GM12878 (cell line): ENCODE measurements around the gene SYCE3. TPM values are rescaled to one million over a fixed set of nuclear protein-coding genes. Genes with fewer than 3 reads are reported as not detected.

Experiments used
- ATAC-seq: fragments of 200-7000 bp; cut with Tn5 transposase; 3 replicates; pipeline ENCODE4 v1.9.1; 2020; ENCODE audit warnings: mild to moderate bottlenecking, moderate library complexity
- BruUV-seq: library from RNA; stranded (reverse); fragments of 400-500 nt; replicated peaks from 2 replicates; lab custom pipeline; 2021; lab: Mats Ljungman, UMichigan
- CTCF ChIA-PET: fragments of 300-600 bp; sonication (Branson Sonifier 250); formaldehyde crosslinking; extraction: SDS; loops from one replicate; lab custom pipeline; 2021; ENCODE audit warnings: inconsistent platforms; lab: Yijun Ruan, JAX
- POLR2A ChIA-PET: fragments of 350-600 bp; formaldehyde crosslinking; extraction: SDS; loops from one replicate; lab custom pipeline; 2021; ENCODE audit warnings: inconsistent platforms; lab: Charles Lee
- RAD21 ChIA-PET: fragments of 300-600 bp; sonication (Branson Sonifier 250); formaldehyde crosslinking; loops from one replicate; lab custom pipeline; 2023; ENCODE audit warnings: antibody characterized with exemption; ENCODE audit not compliant: unreplicated experiment; lab: Charles Lee
- SMC1A ChIA-PET: fragments of 300-600 bp; sonication (Branson Sonifier 250); formaldehyde crosslinking; loops from one replicate; lab custom pipeline; 2023; ENCODE audit not compliant: unreplicated experiment, uncharacterized antibody; lab: Charles Lee
- DNase-seq: peaks from one replicate; pipeline ENCODE4 v3.0.0-alpha.2; 2011; ENCODE audit warnings: low read depth, low spot score
- FAIRE-seq: peaks from 3 replicates; lab custom pipeline; 2011; peaks lifted over from hg19 to GRCh38; lab: Jason Lieb, UNC
- H2AFZ ChIP-seq: 2 replicates; pipeline ENCODE4 v1.6.0; 2011; ENCODE audit warnings: low read depth, low read length, control low read depth; ENCODE audit not compliant: control insufficient read depth
- H3K27ac ChIP-seq: 2 replicates; pipeline ENCODE4 v1.5.1; 2011; ENCODE audit warnings: control low read depth; ENCODE audit not compliant: control insufficient read depth, insufficient read depth
- H3K27me3 ChIP-seq, 2 experiments: replicated peaks in 1 of 2; 2 replicates each; pipeline versions ENCODE4 v1.6.0 to v1.6.1; 2011; ENCODE audit warnings: low read length in 1 of 2; ENCODE audit not compliant: control insufficient read depth in 2 of 2, insufficient read depth in 2 of 2
- H3K36me3 ChIP-seq, 2 experiments: 2 replicates each; pipeline ENCODE4 v1.5.1; 2011; ENCODE audit warnings: low read length in 1 of 2; ENCODE audit not compliant: control insufficient read depth in 2 of 2, insufficient read depth in 2 of 2
- H3K4me1 ChIP-seq: 2 replicates; pipeline ENCODE4 v1.6.1; 2011; ENCODE audit warnings: mild to moderate bottlenecking, low read length, moderate library complexity, mixed read lengths; ENCODE audit not compliant: control insufficient read depth, insufficient read depth
- H3K4me2 ChIP-seq: 2 replicates; pipeline ENCODE4 v1.6.0; 2011; ENCODE audit warnings: control low read depth; ENCODE audit not compliant: control insufficient read depth, insufficient read depth
- H3K4me3 ChIP-seq: fragments of 200-600 bp; sonication (generic); 2 replicates; pipeline ENCODE4 v1.5.1; 2016
- H3K79me2 ChIP-seq: 2 replicates; pipeline ENCODE4 v1.6.0; 2011; ENCODE audit warnings: low read length; ENCODE audit not compliant: control insufficient read depth, insufficient read depth
- H3K9ac ChIP-seq: 2 replicates; pipeline ENCODE4 v1.8.0; 2011; ENCODE audit warnings: low read length, control low read depth, mixed read lengths; ENCODE audit not compliant: control insufficient read depth, insufficient read depth
- H3K9me3 ChIP-seq: replicated peaks from 3 replicates; pipeline ENCODE4 v1.5.1; 2011; ENCODE audit warnings: mild to moderate bottlenecking, low read length; ENCODE audit not compliant: control insufficient read depth, insufficient read depth
- H4K20me1 ChIP-seq: 2 replicates; pipeline ENCODE4 v1.6.0; 2011; ENCODE audit not compliant: control insufficient read depth, insufficient read depth
- BRCA1 ChIP-seq: IDR thresholded peaks from 2 replicates; pipeline ENCODE4 v1.6.1; 2011; ENCODE audit warnings: low read depth, low read length, improper control_type of control experiment
- NR2C1 ChIP-seq: fragments of 450-650 bp; IDR thresholded peaks from 2 replicates; pipeline ENCODE4 v1.6.1; 2017; ENCODE audit warnings: antibody characterized with exemption, mild to moderate bottlenecking, moderate library complexity
- NR2F1 ChIP-seq: fragments of 450-650 bp; conservative IDR thresholded peaks from 2 replicates; pipeline ENCODE4 v1.6.1; 2017; ENCODE audit warnings: mild to moderate bottlenecking
- PRDM15 ChIP-seq: fragments of 450-650 bp; formaldehyde crosslinking; IDR thresholded peaks from 2 replicates; pipeline ENCODE4 v1.4.0; 2020; ENCODE audit warnings: mild to moderate bottlenecking, moderate library complexity
- RELB ChIP-seq: fragments of 450-650 bp; IDR thresholded peaks from 2 replicates; pipeline ENCODE4 v1.6.1; 2017; ENCODE audit warnings: low read depth, mild to moderate bottlenecking, moderate library complexity
- ZBTB4 ChIP-seq: fragments of 450-650 bp; formaldehyde crosslinking; IDR thresholded peaks from 2 replicates; pipeline ENCODE4 v1.4.0; 2022; ENCODE audit warnings: mild to moderate bottlenecking, moderate library complexity
- ZNF384 ChIP-seq: IDR thresholded peaks from 2 replicates; pipeline ENCODE4 v1.6.1; 2012; ENCODE audit warnings: low read depth, mild to moderate bottlenecking, low read length, improper control_type of control experiment, borderline replicate concordance
- ZNF622 ChIP-seq: fragments of 450-650 bp; IDR thresholded peaks from 2 replicates; pipeline ENCODE4 v1.6.1; 2017; ENCODE audit warnings: mild to moderate bottlenecking, inconsistent platforms
- ZNF687 ChIP-seq: fragments of 450-650 bp; IDR thresholded peaks from 2 replicates; pipeline ENCODE4 v1.6.1; 2017; ENCODE audit warnings: mild to moderate bottlenecking, moderate library complexity
- WGBS: methylation state at CpG from one replicate; pipeline ENCODE4 v1.1.6; 2016; ENCODE audit warnings: low lambda C conversion rate; ENCODE audit not compliant: insufficient replicate concordance, insufficient coverage; ENCODE audit errors: missing lambda C conversion rate; 5-methylcytosine and 5-hydroxymethylcytosine counted together
- in situ Hi-C: fragments of 300-500 bp; cut with MboI; formaldehyde crosslinking; loops from 9 replicates; pipeline ENCODE4 v1.14.3; 2018; ENCODE audit warnings: mixed read lengths
- intact Hi-C: fragments of 100-400 bp; cut with micrococcal nuclease; formaldehyde crosslinking; loops from one replicate; pipeline ENCODE4 v1.14.2; 2022; ENCODE audit not compliant: unreplicated experiment
- polyA plus RNA-seq, 11 experiments: library from polyadenylated mRNA; depleted of rRNA in 4 of 11; unstranded in 6 of 11; stranded (reverse) in 5 of 11; fragments of >200 nt; fragmentation: Nextera tagmentation in 4 of 11; fragmentation: Illumina TruSeq in 1 of 11; extraction: Ambion mirVana in 4 of 11; extraction: Trizol in 1 of 11; gene quantifications; 1 replicate in 1 of 11; 2 replicates in 10 of 11; pipeline versions ENCODE4 v1.2.1 to v1.2.3, GENCODE V29; 2011 to 2016; ENCODE audit warnings: inconsistent platforms in 2 of 11, missing spikeins in 2 of 11, low read depth in 1 of 11
- total RNA-seq, 4 experiments: library from RNA; depleted of rRNA in 3 of 4; stranded (reverse); fragments of >200 nt in 3 of 4; fragmentation: Illumina TruSeq in 1 of 4; extraction: Trizol in 1 of 4; gene quantifications; 2 replicates each; pipeline versions ENCODE4 v1.2.1 to v1.2.3, GENCODE V29; 2013 to 2021

SYCE3 gene
- total and polyA plus RNA-seq, 10 of the 15 experiments (the other 5 are each of a cell fraction or from before 2014, with no cell fraction given): 0.38 to 0.91 (median 0.76) TPM; not detected in 4

GRCh38 chr22:50530580-50530876 is 32.2 kb downstream of the SYCE3 start:
- H3K4me1 ChIP-seq: peaks cover 36% of the 10 kb centered on the region
- no peaks in the 10 kb centered on the region for H4K20me1 ChIP-seq
- intact Hi-C loops (no loop called here), in situ Hi-C loops (loop anchor here (10.0 kb wide), 1 partner anchor 566 kb away; the partner anchor contains the start of gene PIM3)
- ChIA-PET SMC1A (interaction anchor here (1.9 to 2.4 kb wide), 2 partner anchors 11 to 22 kb away, joined by 5 to 18 read pairs; partner anchors contain the start of gene NCAPH2), POLR2A (interaction anchor here (4.2 kb wide), 1 partner anchor 11 kb away, joined by 61 read pairs; no protein-coding TSS in a partner anchor), CTCF (interaction anchor here (0.7 kb wide), 1 partner anchor 10 kb away, joined by 4 read pairs; no protein-coding TSS in a partner anchor), RAD21 (no interaction called here)
- no peak for TF ChIP-seq ZNF384
- TF ChIP-seq NR2F1: peak; percentile 79
- TF ChIP-seq BRCA1: 0 out of 2 replicates have a peak, but pooled peaks have one; percentile 23
- no peak; the same call in 1 of the 2 replicates for TF ChIP-seq RELB
- TF ChIP-seq NR2C1: peak; percentile 73
- 0 out of 2 replicates have a peak, but pooled peaks have one; percentile 42 for TF ChIP-seq ZBTB4 (CRISPR knock-in tag)
- no peak for TF ChIP-seq ZNF622
- 0 out of 2 replicates have a peak, but pooled peaks have one; percentile 12 for TF ChIP-seq ZNF687
- TF ChIP-seq PRDM15 (CRISPR knock-in tag): peak; percentile 65; the same call in 1 of the 2 replicates
- FAIRE-seq (no peak), ATAC-seq (peak; percentile 0; the same call in 2 of the 3 replicates), DNase-seq (no peak)
- H3K9me3 ChIP-seq: no peaks in the 10 kb centered on the region
- peak overlapping the region; percentile 71 for H3K4me2 ChIP-seq
- no peaks in the 10 kb centered on the region; a peak in 3 of 4 replicates for H3K36me3 ChIP-seq
- H2AFZ ChIP-seq: no peak overlapping the region
- H3K4me3 ChIP-seq: peak overlapping the region; percentile 78
- peaks cover 61% of the 10 kb centered on the region for H3K79me2 ChIP-seq
- peak overlapping the region; percentile 100 for H3K27ac ChIP-seq
- BruUV-seq: no TSS peak
- under 1% methylated on average over 21 of the region's 21 CpGs for WGBS
- H3K27me3 ChIP-seq: no peaks in the 10 kb centered on the region
- H3K9ac ChIP-seq: peak overlapping the region; percentile 100
